Measurements from ENCODE around the gene NRAP.

The NRAP gene

DNA sequence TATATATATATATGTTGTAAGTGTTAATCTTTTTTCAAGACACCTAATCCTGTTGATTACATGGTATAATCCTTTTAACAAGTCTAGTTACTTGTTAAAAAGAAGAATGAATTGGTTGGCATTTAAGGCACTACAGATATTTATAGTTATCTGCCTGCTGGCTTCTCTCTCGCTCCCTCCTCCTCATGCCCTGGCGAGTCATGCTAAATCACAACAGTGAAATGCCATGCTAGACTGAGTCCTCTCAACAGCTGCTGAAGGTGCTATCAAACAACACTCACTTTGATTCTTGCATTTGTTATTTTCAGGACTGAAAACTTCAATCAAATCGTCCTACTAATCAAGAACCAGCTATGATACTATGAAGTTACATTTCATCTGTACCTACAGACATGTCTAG lies 15.4 kb downstream of the NRAP start:
- no peaks in the 10 kb centered on the region for H3K4me1 ChIP-seq (ENCODE audit: control insufficient read depth in 1 of 2, insufficient read depth in 1 of 2, low read depth in 1 of 2, low read length in 1 of 2)
- H3K27me3 ChIP-seq: no peaks in the 10 kb centered on the region
- no peak overlapping the region for H3K27ac ChIP-seq
- H3K4me3 ChIP-seq (ENCODE audit: low read depth in 1 of 2, low read length in 1 of 2): no peak overlapping the region
- H3K9me3 ChIP-seq: no peaks in the 10 kb centered on the region
- TF ChIP-seq, protein P1, sequence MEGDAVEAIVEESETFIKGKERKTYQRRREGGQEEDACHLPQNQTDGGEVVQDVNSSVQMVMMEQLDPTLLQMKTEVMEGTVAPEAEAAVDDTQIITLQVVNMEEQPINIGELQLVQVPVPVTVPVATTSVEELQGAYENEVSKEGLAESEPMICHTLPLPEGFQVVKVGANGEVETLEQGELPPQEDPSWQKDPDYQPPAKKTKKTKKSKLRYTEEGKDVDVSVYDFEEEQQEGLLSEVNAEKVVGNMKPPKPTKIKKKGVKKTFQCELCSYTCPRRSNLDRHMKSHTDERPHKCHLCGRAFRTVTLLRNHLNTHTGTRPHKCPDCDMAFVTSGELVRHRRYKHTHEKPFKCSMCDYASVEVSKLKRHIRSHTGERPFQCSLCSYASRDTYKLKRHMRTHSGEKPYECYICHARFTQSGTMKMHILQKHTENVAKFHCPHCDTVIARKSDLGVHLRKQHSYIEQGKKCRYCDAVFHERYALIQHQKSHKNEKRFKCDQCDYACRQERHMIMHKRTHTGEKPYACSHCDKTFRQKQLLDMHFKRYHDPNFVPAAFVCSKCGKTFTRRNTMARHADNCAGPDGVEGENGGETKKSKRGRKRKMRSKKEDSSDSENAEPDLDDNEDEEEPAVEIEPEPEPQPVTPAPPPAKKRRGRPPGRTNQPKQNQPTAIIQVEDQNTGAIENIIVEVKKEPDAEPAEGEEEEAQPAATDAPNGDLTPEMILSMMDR (IDR thresholded peaks at IDR 0.05): no peak
- H3K36me3 ChIP-seq: no peaks in the 10 kb centered on the region

DNA sequence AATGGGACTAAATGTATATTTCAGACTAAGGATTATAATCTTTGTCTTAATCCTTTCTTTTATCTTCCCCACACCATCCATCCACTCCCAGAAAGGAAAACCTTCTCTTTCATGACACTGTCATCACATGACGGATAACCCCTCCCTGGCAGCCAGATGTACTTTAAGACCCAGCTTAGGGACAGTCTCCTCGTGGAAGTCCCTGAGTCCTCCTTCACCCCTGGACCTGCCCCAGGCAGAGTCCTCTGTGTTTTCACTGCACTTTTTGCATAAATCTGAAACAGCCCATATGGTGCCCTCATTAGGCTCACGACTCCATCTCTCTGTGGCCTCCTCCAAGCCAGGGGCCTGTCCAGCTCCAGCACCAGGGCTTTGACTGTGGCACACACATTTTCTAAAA lies 16.0 kb downstream of the NRAP start:
- no peaks in the 10 kb centered on the region for H3K27me3 ChIP-seq
- TF ChIP-seq, protein P1 (IDR thresholded peaks at IDR 0.05): no peak
- H3K4me3 ChIP-seq (ENCODE audit: low read depth in 1 of 2, low read length in 1 of 2): no peak overlapping the region
- H3K4me1 ChIP-seq (ENCODE audit: control insufficient read depth in 1 of 2, insufficient read depth in 1 of 2, low read depth in 1 of 2, low read length in 1 of 2): no peaks in the 10 kb centered on the region
- no peaks in the 10 kb centered on the region for H3K36me3 ChIP-seq
- H3K27ac ChIP-seq: no peak overlapping the region
- H3K9me3 ChIP-seq: no peaks in the 10 kb centered on the region

DNA sequence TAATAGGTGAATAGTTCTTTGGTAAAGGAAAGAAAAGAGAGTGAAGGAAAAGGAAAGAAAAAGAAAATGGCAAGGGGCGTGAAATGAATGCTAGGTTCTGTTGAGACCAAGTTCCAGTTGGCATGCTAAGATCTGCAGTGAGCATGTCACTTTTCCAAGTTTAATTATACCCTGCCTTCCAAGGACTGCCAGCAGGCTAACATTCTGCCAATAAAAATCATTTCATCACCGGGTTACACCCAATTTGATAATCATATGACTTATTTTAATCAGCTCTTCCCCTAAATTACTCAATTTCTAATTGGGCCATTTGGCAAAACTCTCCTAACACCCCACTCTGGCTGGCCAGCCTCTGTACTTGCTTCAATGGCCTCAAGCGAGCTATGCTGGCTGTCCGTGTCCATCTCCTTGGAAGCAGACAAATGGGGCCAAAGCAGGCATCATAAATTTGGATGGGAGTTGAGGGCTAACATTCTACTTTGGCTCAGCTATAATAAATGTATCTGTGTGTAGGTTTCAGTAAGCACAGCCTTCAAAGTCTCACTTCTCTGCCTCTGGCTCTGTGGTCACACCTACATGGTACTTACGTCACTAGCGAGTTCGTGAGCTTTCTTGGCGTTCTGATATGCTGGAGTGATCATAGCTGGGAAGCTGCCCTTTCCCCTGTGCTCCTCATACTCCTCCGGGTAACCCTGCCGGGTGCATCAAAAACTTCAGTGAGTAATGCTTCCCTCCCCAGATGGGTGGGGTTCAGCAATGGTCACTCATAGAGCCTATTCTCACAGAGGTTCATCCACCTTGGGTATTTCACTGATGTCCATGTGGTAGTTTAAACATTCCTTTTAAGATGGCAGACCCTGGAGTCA lies 17.3 kb downstream of the NRAP start:
- H3K27ac ChIP-seq: no peak overlapping the region
- H3K27me3 ChIP-seq: peaks cover 9% of the 10 kb centered on the region
- TF ChIP-seq, protein P1 (IDR thresholded peaks at IDR 0.05): no peak
- H3K36me3 ChIP-seq: no peaks in the 10 kb centered on the region
- no peaks in the 10 kb centered on the region for H3K9me3 ChIP-seq
- H3K4me1 ChIP-seq (ENCODE audit: control insufficient read depth in 1 of 2, insufficient read depth in 1 of 2, low read depth in 1 of 2, low read length in 1 of 2): no peaks in the 10 kb centered on the region
- H3K4me3 ChIP-seq (ENCODE audit: low read depth in 1 of 2, low read length in 1 of 2): no peak overlapping the region

DNA sequence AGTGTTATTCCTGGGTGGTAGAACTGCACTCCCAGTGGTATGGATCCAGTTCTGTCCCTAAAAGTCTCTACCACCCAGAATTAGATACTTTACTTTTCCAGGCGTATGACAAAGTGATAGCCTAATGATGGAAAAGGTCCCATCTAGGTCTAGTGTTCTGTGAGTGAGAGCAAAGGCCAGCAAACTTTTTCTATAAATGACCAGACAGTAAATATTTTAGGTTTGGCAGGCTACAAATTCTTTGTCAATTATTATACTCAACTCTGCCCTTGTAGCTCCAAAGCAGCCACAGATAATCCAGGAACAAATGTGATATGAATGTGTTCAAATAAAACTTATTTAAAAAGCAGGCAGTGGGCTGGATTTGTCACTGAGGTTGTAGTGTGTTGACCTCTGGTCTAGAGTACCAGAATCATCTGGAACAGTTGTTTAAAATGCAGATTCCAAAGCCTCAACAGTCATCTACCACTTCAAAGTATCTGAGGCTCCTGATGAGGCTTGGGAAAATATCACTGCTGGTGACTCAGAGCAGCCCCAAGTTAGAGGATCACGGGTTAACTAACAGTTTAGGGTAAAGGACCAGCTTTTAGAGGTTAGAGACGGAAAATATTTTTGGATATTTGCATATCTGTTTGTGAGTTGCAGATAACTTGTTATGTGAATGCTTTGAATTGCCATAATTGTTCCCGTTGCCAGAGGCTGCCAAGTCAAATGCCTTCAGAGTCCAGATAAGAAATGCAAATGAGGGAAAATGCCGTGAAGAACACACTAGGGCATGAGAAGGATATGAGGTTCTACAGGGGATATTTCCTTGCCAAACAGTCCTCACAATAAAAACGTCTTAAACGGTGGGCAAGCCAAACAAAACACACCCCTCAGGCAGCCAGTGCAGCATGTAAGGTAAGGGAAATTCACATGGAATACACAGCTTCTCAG lies 19.4 kb downstream of the NRAP start:
- H3K4me1 ChIP-seq (ENCODE audit: control insufficient read depth in 1 of 2, insufficient read depth in 1 of 2, low read depth in 1 of 2, low read length in 1 of 2): no peaks in the 10 kb centered on the region
- no peaks in the 10 kb centered on the region for H3K36me3 ChIP-seq
- no peak overlapping the region for H3K4me3 ChIP-seq (ENCODE audit: low read depth in 1 of 2, low read length in 1 of 2)
- peaks cover 9% of the 10 kb centered on the region for H3K27me3 ChIP-seq
- no peak overlapping the region for H3K27ac ChIP-seq
- TF ChIP-seq, protein P1 (IDR thresholded peaks at IDR 0.05): no peak
- H3K9me3 ChIP-seq: no peaks in the 10 kb centered on the region

DNA sequence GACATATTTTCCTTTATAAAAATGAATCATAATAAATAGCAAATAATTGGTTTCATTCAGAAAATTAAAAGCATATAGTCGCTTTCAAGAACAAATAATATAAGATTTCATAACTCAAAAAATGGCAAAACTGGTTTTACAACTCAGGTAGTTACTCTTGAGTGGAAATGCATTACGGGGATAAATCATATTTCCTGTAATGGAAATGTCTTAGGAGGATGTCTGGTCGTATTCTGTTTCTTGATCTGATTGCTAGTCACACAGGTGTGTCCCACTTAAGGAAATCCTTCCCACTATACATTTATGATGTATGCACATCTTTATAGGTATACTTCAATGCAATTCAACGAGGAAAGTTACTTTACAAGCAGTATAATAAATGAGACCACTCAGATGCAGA lies 20.7 kb downstream of the NRAP start:
- no peaks in the 10 kb centered on the region for H3K4me1 ChIP-seq (ENCODE audit: control insufficient read depth in 1 of 2, insufficient read depth in 1 of 2, low read depth in 1 of 2, low read length in 1 of 2)
- no peak overlapping the region for H3K4me3 ChIP-seq (ENCODE audit: low read depth in 1 of 2, low read length in 1 of 2)
- no peaks in the 10 kb centered on the region for H3K9me3 ChIP-seq
- H3K27ac ChIP-seq: no peak overlapping the region
- H3K36me3 ChIP-seq: no peaks in the 10 kb centered on the region
- TF ChIP-seq, protein P1 (IDR thresholded peaks at IDR 0.05): no peak
- peaks cover 9% of the 10 kb centered on the region for H3K27me3 ChIP-seq

Measured in neutrophil (primary cell).